HCT116 (cell line): Measurements from ENCODE around the gene TRAPPC4. TPM values are rescaled to one million over a fixed set of nuclear protein-coding genes. Genes with fewer than 3 reads are reported as not detected.
A peak's percentile ranks its signal among the peaks of the same experiment; 100 is the strongest.

Experiments
- ELF1 ChIP-seq: IDR thresholded peaks from 2 replicates; pipeline ENCODE4 v1.6.1; 2012; ENCODE audit warnings: low read depth, borderline replicate concordance
- POLR2AphosphoS5 ChIP-seq: IDR thresholded peaks from 2 replicates; pipeline ENCODE4 v1.6.1; 2011; ENCODE audit warnings: mild to moderate bottlenecking, low read depth, low read length, moderate library complexity
- microRNA-seq: library from miRNA; unstranded; fragments of <30 nt; microRNA quantifications from one replicate; pipeline ENCODE4, GENCODE V29; 2016; ENCODE audit warnings: borderline number of aligned reads
- total RNA-seq: library from RNA; stranded (reverse); gene quantifications from one replicate; pipeline ENCODE4 v1.2.1, GENCODE V29; 2021; ENCODE audit not compliant: unreplicated experiment

Gene TRAPPC4
- total RNA-seq, 1 experiment from 2014 or later: 61.6 TPM

DNA sequence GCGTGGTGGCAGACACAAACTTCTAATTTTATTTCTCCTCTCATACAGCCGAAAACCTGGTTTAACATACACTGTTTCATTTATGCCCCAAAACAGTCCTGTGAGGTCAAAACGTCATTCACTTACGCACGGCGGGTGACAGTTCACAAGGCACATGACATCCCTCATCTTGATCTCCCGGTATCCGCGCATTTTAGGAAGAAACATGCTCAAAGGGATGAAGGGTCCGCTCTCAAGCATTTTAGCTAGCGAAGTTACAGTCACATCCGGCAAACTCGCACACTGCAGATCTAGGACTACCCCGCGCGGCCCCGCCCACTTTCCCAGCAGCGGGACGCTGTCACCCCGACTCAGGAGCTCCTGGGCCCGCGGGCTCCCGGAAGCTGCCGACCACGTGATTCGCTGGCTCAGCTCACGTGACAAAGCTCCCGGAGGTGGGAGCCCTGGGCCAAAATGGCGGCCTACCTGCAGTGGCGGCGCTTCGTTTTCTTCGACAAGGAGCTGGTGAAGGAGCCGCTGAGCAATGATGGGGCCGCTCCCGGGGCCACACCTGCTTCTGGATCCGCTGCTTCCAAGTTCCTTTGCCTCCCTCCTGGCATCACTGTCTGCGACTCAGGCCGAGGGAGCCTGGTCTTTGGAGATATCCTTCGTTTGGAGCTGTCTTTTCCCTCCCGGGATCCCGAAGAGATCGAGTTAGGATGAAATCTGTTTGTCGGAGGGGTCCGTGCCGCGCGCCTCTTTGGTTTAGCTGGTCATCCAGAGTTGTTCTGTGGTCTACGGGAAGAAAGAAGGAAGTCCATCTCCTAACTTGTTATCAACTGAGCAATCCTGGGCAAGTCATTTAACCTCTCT, 49.0 kb downstream of the TRAPPC4 start, which contains the start of gene VPS11 (continued):
- TF ChIP-seq ELF1 (peak; percentile 61; the same call in 1 of the 2 replicates), POLR2AphosphoS5 (peak; percentile 80)
- TF ChIP-seq, all 23 proteins: peak for 10

Small RNA genes lying within 50 kb of the gene (microRNA-seq; reads per million reads assigned to microRNA genes)
- gene MIR3656: not detected

Other genes with a start within 250 kb of the TRAPPC4 start
- 150 TPM for gene DDX6, start 227.6 kb upstream of the TRAPPC4 start, total RNA-seq
- gene CXCR5, start 134.9 kb upstream of the TRAPPC4 start, total RNA-seq: not detected
- gene BCL9L, start 92.8 kb upstream of the TRAPPC4 start, total RNA-seq: 120 TPM
- 0.42 TPM for gene UPK2, start 62.5 kb upstream of the TRAPPC4 start, total RNA-seq
- gene FOXR1, start 47.0 kb upstream of the TRAPPC4 start, total RNA-seq: not detected
- gene CENATAC, start 20.6 kb upstream of the TRAPPC4 start, total RNA-seq: 28.9 TPM
- 1,404 TPM for gene RPS25, start 423 bp upstream of the TRAPPC4 start, total RNA-seq
- gene SLC37A4, start 12.1 kb downstream of the TRAPPC4 start, total RNA-seq: 49.8 TPM
- gene HYOU1, start 38.4 kb downstream of the TRAPPC4 start, total RNA-seq: 181 TPM
- 20.4 TPM for gene VPS11, start 49.1 kb downstream of the TRAPPC4 start, total RNA-seq
- 69.0 TPM for gene HMBS, start 66.1 kb downstream of the TRAPPC4 start, total RNA-seq
- 45.1 TPM for gene DPAGT1, start 83.1 kb downstream of the TRAPPC4 start, total RNA-seq
- gene C2CD2L, start 88.6 kb downstream of the TRAPPC4 start, total RNA-seq: 12.4 TPM
- gene HINFP, start 102.8 kb downstream of the TRAPPC4 start, total RNA-seq: 38.1 TPM
- gene ABCG4, start 130.3 kb downstream of the TRAPPC4 start, total RNA-seq: 1.9 TPM
- 21.4 TPM for gene NLRX1, start 150.0 kb downstream of the TRAPPC4 start, total RNA-seq
- gene NHERF4, start 166.7 kb downstream of the TRAPPC4 start, total RNA-seq: 0.30 TPM
- 31.1 TPM for gene CBL, start 187.6 kb downstream of the TRAPPC4 start, total RNA-seq